MM.1S (cell line): Measurements from ENCODE around the gene ADARB2.

Experiments used
- CTCF ChIP-seq: fragments of 300-600 bp; sonication (generic); IDR thresholded peaks from 2 replicates; pipeline ENCODE4 v1.5.1; 2016; ENCODE audit warnings: antibody characterized with exemption, low read length, mixed read lengths
- EZH2 ChIP-seq: fragments of 300-600 bp; sonication (generic); optimal IDR thresholded peaks from 2 replicates; pipeline ENCODE3; 2017; ENCODE audit warnings: low read depth, mild to moderate bottlenecking, antibody characterized with exemption, low read length, mixed read lengths
- EZH2phosphoT487 ChIP-seq: fragments of 300-600 bp; sonication (generic); IDR thresholded peaks from 2 replicates; pipeline ENCODE4 v1.6.1; 2018; ENCODE audit warnings: antibody characterized with exemption, low read length

- TF ChIP-seq EZH2 (no peak), CTCF (no peak), EZH2phosphoT487 (no peak)
Measured at GRCh38 chr10:1646332-1646731, 91.0 kb downstream of the ADARB2 start.
